T-helper 2 cell (primary cell): ENCODE data around the gene LARGE2.
"Not testable (repeated sequence)": the region's sequence is repeated elsewhere in the genome, so short reads cannot be mapped to it uniquely, and the experiment has no call there.

Experiments used
- DNase-seq, 5 experiments: peaks; one replicate each; pipeline versions ENCODE4 v3.0.0 to v3.0.0-alpha.2; 2012 to 2022

LARGE2 gene

GRCh38 chr11:45896422-45896984 is 26.0 kb upstream of the LARGE2 start:
- DNase-seq, result no peak

- DNase-seq, result no peak
Measured at GRCh38 chr11:45897556-45897955, 24.9 kb upstream of the LARGE2 start.

GRCh38 chr11:45899086-45899447 is 23.4 kb upstream of the LARGE2 start:
- DNase-seq, result no peak

- peak in 4 of 5 experiments; percentile 41 to 58 (median 52) for DNase-seq
Measured at GRCh38 chr11:45899448-45900174, 22.8 kb upstream of the LARGE2 start.

- DNase-seq, result not testable (repeated sequence)
Measured at GRCh38 chr11:45900175-45900800, 22.2 kb upstream of the LARGE2 start.

GRCh38 chr11:45900916-45901617 is 21.4 kb upstream of the LARGE2 start:
- no peak for DNase-seq

GRCh38 chr11:45901626-45902025 is 20.8 kb upstream of the LARGE2 start:
- no peak for DNase-seq

- DNase-seq, result no peak
Measured at GRCh38 chr11:45902452-45903380, 19.7 kb upstream of the LARGE2 start.

- DNase-seq, result no peak
Measured at GRCh38 chr11:45904309-45904915, 18.0 kb upstream of the LARGE2 start.

- no peak for DNase-seq
Measured at GRCh38 chr11:45905095-45905494, 17.4 kb upstream of the LARGE2 start.

GRCh38 chr11:45905576-45905975 is 16.9 kb upstream of the LARGE2 start:
- not testable (repeated sequence) for DNase-seq

GRCh38 chr11:45906096-45906682 is 16.3 kb upstream of the LARGE2 start:
- DNase-seq, result no peak

GRCh38 chr11:45906965-45907611 is 15.4 kb upstream of the LARGE2 start, which contains the start of gene FREY1:
Gene FREY1, minus strand, starts transcription at chr11:45907271. Its CDS starts 26 bp downstream, at chr11:45907245.
- DNase-seq, result no peak

GRCh38 chr11:45907911-45908370 is 14.5 kb upstream of the LARGE2 start:
- DNase-seq, result no peak

GRCh38 chr11:45909594-45910475 is 12.6 kb upstream of the LARGE2 start:
- DNase-seq, result no peak

GRCh38 chr11:45910623-45911022 is 11.8 kb upstream of the LARGE2 start:
- no peak for DNase-seq

GRCh38 chr11:45913514-45913913 is 8.9 kb upstream of the LARGE2 start:
- DNase-seq, result no peak

GRCh38 chr11:45913942-45914635 is 8.4 kb upstream of the LARGE2 start:
- no peak for DNase-seq

- no peak for DNase-seq
Measured at GRCh38 chr11:45915446-45915845, 7.0 kb upstream of the LARGE2 start.
